GM23338 (cell line): ENCODE measurements around the gene BCR. TPM values are rescaled to one million over a fixed set of nuclear protein-coding genes. Genes with fewer than 3 reads are reported as not detected.

Source experiments
- ATAC-seq: fragments of 200-7000 bp; cut with Tn5 transposase; 3 replicates; pipeline ENCODE4 v1.9.1; 2020
- DNase-seq: peaks from one replicate; pipeline ENCODE4 v3.0.0-alpha.2; 2015; ENCODE audit warnings: low spot score
- H2AFZ ChIP-seq: fragments of 200-600 bp; sonication (generic); 2 replicates; pipeline ENCODE4 v1.8.0; 2016; ENCODE audit warnings: antibody characterized with exemption, mild to moderate bottlenecking, moderate library complexity
- H3F3A ChIP-seq: fragments of 200-600 bp; sonication (generic); replicated peaks from 2 replicates; pipeline ENCODE4 v1.8.0; 2017; ENCODE audit warnings: antibody characterized with exemption, mixed run types, low read depth
- H3K27ac ChIP-seq: fragments of 200-600 bp; sonication (generic); 2 replicates; pipeline ENCODE4 v1.6.1; 2016; ENCODE audit warnings: low read depth
- H3K27me3 ChIP-seq: fragments of 200-600 bp; sonication (generic); 2 replicates; pipeline ENCODE4 v1.8.0; 2016; ENCODE audit warnings: mild to moderate bottlenecking, mixed run types, moderate library complexity; ENCODE audit not compliant: insufficient read depth
- H3K36me3 ChIP-seq: fragments of 200-600 bp; sonication (generic); 2 replicates; pipeline ENCODE4 v1.8.0; 2016; ENCODE audit warnings: mild to moderate bottlenecking; ENCODE audit not compliant: insufficient read depth
- H3K4me1 ChIP-seq: fragments of 200-600 bp; sonication (generic); 2 replicates; pipeline ENCODE4 v1.8.0; 2016; ENCODE audit warnings: mild to moderate bottlenecking, moderate library complexity; ENCODE audit not compliant: insufficient read depth
- H3K4me2 ChIP-seq: fragments of 200-600 bp; sonication (generic); 2 replicates; pipeline ENCODE4 v1.7.1; 2017; ENCODE audit warnings: mixed run types
- H3K4me3 ChIP-seq: fragments of 200-600 bp; sonication (generic); 2 replicates; pipeline ENCODE4 v1.6.1; 2016; ENCODE audit warnings: mixed run types
- H3K79me2 ChIP-seq: fragments of 200-600 bp; sonication (generic); replicated peaks from 2 replicates; pipeline ENCODE4 v1.8.0; 2017; ENCODE audit warnings: mild to moderate bottlenecking; ENCODE audit not compliant: insufficient read depth
- H3K9me2 ChIP-seq: fragments of 200-600 bp; sonication (generic); 2 replicates; pipeline ENCODE4 v1.8.0; 2017; ENCODE audit not compliant: insufficient read depth
- H4K20me1 ChIP-seq: fragments of 200-600 bp; sonication (generic); replicated peaks from 2 replicates; pipeline ENCODE4 v1.8.0; 2017; ENCODE audit warnings: mild to moderate bottlenecking; ENCODE audit not compliant: insufficient read depth
- H3K27ac Mint-ChIP-seq: 2 replicates; pipeline ENCODE4 v1.8.0; 2020; ENCODE audit warnings: inconsistent platforms, mild to moderate bottlenecking, moderate library complexity, mixed read lengths
- H3K27me3 Mint-ChIP-seq: 3 replicates; pipeline ENCODE4 v1.8.0; 2022; ENCODE audit warnings: low read depth, mild to moderate bottlenecking, moderate library complexity, mixed read lengths, inconsistent platforms; ENCODE audit not compliant: insufficient read depth, poor library complexity
- H3K36me3 Mint-ChIP-seq: 3 replicates; pipeline ENCODE4 v1.8.0; 2021; ENCODE audit warnings: low read depth, mild to moderate bottlenecking, inconsistent platforms, moderate library complexity, mixed read lengths
- H3K4me1 Mint-ChIP-seq: 3 replicates; pipeline ENCODE4 v1.8.0; 2020; ENCODE audit warnings: mild to moderate bottlenecking, inconsistent platforms, mixed read lengths
- H3K4me3 Mint-ChIP-seq: 3 replicates; pipeline ENCODE4 v1.8.0; 2021; ENCODE audit warnings: moderate library complexity, mild to moderate bottlenecking, inconsistent platforms, mixed read lengths
- H3K9me3 Mint-ChIP-seq: 3 replicates; pipeline ENCODE4 v1.8.0; 2020; ENCODE audit warnings: moderate library complexity, mild to moderate bottlenecking, inconsistent platforms, mixed read lengths
- CREB1 ChIP-seq: fragments of 250-450 bp; sonication (Bioruptor Pico); IDR thresholded peaks from 2 replicates; pipeline ENCODE4 v1.5.0; 2020; ENCODE audit warnings: low read depth, mild to moderate bottlenecking, moderate library complexity
- POLR2AphosphoS5 ChIP-seq: IDR thresholded peaks from 2 replicates; pipeline ENCODE4 v1.6.1; 2016; ENCODE audit warnings: antibody characterized with exemption, low read depth
- STAT1 ChIP-seq: IDR thresholded peaks from one replicate; pipeline ENCODE4 v1.6.1; 2016; ENCODE audit warnings: antibody characterized with exemption; ENCODE audit not compliant: unreplicated experiment
- ZNF114 ChIP-seq: fragments of 250-450 bp; sonication (Bioruptor Pico); IDR thresholded peaks from 2 replicates; pipeline ENCODE4 v1.5.0; 2020; ENCODE audit warnings: mild to moderate bottlenecking, moderate library complexity
- ZNF331 ChIP-seq: fragments of 250-450 bp; sonication (Bioruptor Pico); IDR thresholded peaks from 2 replicates; pipeline ENCODE4 v1.5.0; 2020; ENCODE audit warnings: low read depth, mild to moderate bottlenecking, moderate library complexity
- polyA plus RNA-seq: library from polyadenylated mRNA; unstranded; fragments of >200 nt; fragmentation: Nextera tagmentation; extraction: Ambion mirVana; gene quantifications from 2 replicates; pipeline ENCODE4 v1.2.1, GENCODE V29; 2016
- total RNA-seq: library from RNA; depleted of rRNA; stranded (reverse); fragments of >200 nt; shearing (Covaris generic); gene quantifications from 2 replicates; pipeline ENCODE4 v1.2.3, GENCODE V29; 2014
- TF ChIP-seq, protein P1 (sequence below): IDR thresholded peaks from one replicate; pipeline ENCODE4 v1.6.1; 2018; ENCODE audit warnings: antibody characterized with exemption; ENCODE audit not compliant: unreplicated experiment
- TF ChIP-seq, protein P2 (sequence below): fragments of 250-450 bp; sonication (Bioruptor Pico); IDR thresholded peaks from 2 replicates; pipeline ENCODE4 v1.5.0; 2020; ENCODE audit warnings: mild to moderate bottlenecking, moderate library complexity

BCR gene
- total and polyA plus RNA-seq, 2 experiments from 2014 or later = 17.7 to 121 TPM

DNA sequence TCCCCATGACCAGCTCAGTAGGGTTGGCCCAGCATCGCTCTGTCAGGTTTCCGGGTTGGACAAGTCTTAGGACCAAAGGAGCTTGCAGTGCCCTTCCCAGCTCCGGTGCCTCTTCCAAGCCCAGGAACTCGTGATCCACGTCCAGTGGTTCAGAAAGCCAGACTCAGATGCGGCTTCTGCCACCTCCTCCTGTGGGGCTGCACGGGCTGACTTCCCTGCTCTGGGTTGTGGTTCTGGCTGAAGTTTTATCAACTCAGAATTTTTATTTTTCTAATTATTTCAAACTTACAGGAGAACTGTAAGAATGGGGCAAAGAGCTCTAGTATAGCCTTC lies 85.0 kb downstream of the BCR start:
- Mint-ChIP-seq H3K4me3 (no peak overlapping the region), H3K27me3 (peaks cover 21% of the 10 kb centered on the region), H3K36me3 (peaks cover 56% of the 10 kb centered on the region), H3K4me1 (peaks cover 46% of the 10 kb centered on the region), H3K9me3 (no peaks in the 10 kb centered on the region; the same call in 2 of the 3 replicates), H3K27ac (no peak overlapping the region)
- no peaks in the 10 kb centered on the region for H3K27me3 ChIP-seq
- ATAC-seq (no peak), DNase-seq (no peak)
- peaks cover 24% of the 10 kb centered on the region for H3K4me1 ChIP-seq
- H3K4me2 ChIP-seq = no peak overlapping the region
- H3K9me2 ChIP-seq = no peaks in the 10 kb centered on the region
- H2AFZ ChIP-seq = no peak overlapping the region
- 0 out of 2 replicates have a peak, but pooled peaks cover 8% of the 10 kb centered on the region for H3F3A ChIP-seq
- peaks cover 15% of the 10 kb centered on the region; the same call in 1 of the 2 replicates for H3K79me2 ChIP-seq
- no peak overlapping the region for H3K27ac ChIP-seq
- TF ChIP-seq ZNF331 (CRISPR knock-in tag) = no peak
- TF ChIP-seq, protein P1, sequence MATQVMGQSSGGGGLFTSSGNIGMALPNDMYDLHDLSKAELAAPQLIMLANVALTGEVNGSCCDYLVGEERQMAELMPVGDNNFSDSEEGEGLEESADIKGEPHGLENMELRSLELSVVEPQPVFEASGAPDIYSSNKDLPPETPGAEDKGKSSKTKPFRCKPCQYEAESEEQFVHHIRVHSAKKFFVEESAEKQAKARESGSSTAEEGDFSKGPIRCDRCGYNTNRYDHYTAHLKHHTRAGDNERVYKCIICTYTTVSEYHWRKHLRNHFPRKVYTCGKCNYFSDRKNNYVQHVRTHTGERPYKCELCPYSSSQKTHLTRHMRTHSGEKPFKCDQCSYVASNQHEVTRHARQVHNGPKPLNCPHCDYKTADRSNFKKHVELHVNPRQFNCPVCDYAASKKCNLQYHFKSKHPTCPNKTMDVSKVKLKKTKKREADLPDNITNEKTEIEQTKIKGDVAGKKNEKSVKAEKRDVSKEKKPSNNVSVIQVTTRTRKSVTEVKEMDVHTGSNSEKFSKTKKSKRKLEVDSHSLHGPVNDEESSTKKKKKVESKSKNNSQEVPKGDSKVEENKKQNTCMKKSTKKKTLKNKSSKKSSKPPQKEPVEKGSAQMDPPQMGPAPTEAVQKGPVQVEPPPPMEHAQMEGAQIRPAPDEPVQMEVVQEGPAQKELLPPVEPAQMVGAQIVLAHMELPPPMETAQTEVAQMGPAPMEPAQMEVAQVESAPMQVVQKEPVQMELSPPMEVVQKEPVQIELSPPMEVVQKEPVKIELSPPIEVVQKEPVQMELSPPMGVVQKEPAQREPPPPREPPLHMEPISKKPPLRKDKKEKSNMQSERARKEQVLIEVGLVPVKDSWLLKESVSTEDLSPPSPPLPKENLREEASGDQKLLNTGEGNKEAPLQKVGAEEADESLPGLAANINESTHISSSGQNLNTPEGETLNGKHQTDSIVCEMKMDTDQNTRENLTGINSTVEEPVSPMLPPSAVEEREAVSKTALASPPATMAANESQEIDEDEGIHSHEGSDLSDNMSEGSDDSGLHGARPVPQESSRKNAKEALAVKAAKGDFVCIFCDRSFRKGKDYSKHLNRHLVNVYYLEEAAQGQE = no peak
- no peak for TF ChIP-seq ZNF114 (CRISPR knock-in tag)
- no peak for TF ChIP-seq POLR2AphosphoS5
- TF ChIP-seq, protein P2, sequence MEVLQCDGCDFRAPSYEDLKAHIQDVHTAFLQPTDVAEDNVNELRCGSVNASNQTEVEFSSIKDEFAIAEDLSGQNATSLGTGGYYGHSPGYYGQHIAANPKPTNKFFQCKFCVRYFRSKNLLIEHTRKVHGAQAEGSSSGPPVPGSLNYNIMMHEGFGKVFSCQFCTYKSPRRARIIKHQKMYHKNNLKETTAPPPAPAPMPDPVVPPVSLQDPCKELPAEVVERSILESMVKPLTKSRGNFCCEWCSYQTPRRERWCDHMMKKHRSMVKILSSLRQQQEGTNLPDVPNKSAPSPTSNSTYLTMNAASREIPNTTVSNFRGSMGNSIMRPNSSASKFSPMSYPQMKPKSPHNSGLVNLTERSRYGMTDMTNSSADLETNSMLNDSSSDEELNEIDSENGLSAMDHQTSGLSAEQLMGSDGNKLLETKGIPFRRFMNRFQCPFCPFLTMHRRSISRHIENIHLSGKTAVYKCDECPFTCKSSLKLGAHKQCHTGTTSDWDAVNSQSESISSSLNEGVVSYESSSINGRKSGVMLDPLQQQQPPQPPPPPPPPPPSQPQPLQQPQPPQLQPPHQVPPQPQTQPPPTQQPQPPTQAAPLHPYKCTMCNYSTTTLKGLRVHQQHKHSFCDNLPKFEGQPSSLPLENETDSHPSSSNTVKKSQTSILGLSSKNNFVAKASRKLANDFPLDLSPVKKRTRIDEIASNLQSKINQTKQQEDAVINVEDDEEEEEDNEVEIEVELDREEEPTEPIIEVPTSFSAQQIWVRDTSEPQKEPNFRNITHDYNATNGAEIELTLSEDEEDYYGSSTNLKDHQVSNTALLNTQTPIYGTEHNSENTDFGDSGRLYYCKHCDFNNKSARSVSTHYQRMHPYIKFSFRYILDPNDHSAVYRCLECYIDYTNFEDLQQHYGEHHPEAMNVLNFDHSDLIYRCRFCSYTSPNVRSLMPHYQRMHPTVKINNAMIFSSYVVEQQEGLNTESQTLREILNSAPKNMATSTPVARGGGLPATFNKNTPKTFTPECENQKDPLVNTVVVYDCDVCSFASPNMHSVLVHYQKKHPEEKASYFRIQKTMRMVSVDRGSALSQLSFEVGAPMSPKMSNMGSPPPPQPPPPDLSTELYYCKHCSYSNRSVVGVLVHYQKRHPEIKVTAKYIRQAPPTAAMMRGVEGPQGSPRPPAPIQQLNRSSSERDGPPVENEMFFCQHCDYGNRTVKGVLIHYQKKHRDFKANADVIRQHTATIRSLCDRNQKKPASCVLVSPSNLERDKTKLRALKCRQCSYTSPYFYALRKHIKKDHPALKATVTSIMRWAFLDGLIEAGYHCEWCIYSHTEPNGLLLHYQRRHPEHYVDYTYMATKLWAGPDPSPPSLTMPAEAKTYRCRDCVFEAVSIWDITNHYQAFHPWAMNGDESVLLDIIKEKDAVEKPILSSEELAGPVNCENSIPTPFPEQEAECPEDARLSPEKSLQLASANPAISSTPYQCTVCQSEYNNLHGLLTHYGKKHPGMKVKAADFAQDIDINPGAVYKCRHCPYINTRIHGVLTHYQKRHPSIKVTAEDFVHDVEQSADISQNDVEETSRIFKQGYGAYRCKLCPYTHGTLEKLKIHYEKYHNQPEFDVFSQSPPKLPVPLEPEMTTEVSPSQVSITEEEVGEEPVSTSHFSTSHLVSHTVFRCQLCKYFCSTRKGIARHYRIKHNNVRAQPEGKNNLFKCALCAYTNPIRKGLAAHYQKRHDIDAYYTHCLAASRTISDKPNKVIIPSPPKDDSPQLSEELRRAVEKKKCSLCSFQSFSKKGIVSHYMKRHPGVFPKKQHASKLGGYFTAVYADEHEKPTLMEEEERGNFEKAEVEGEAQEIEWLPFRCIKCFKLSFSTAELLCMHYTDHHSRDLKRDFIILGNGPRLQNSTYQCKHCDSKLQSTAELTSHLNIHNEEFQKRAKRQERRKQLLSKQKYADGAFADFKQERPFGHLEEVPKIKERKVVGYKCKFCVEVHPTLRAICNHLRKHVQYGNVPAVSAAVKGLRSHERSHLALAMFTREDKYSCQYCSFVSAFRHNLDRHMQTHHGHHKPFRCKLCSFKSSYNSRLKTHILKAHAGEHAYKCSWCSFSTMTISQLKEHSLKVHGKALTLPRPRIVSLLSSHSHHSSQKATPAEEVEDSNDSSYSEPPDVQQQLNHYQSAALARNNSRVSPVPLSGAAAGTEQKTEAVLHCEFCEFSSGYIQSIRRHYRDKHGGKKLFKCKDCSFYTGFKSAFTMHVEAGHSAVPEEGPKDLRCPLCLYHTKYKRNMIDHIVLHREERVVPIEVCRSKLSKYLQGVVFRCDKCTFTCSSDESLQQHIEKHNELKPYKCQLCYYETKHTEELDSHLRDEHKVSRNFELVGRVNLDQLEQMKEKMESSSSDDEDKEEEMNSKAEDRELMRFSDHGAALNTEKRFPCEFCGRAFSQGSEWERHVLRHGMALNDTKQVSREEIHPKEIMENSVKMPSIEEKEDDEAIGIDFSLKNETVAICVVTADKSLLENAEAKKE (CRISPR knock-in tag) = no peak
- TF ChIP-seq CREB1 (CRISPR knock-in tag) = no peak
- TF ChIP-seq STAT1 = no peak
- H4K20me1 ChIP-seq = peaks cover 22% of the 10 kb centered on the region
- no peak overlapping the region for H3K4me3 ChIP-seq
- H3K36me3 ChIP-seq = no peaks in the 10 kb centered on the region
